Neural crest cell (in vitro differentiated cells): ENCODE measurements around the gene CACNA2D4. TPM values are rescaled to one million over a fixed set of nuclear protein-coding genes. Genes with fewer than 3 reads are reported as not detected.
A peak's percentile ranks its signal among the peaks of the same experiment; 100 is the strongest.

Source experiments
- DNase-seq: peaks from one replicate; pipeline ENCODE4 v3.0.0; 2021; ENCODE audit warnings: low read depth, mixed read lengths, low spot score
- H3K27ac Mint-ChIP-seq: one replicate; pipeline ENCODE4 v1.8.0; 2021; ENCODE audit warnings: mild to moderate bottlenecking, mixed read lengths; ENCODE audit not compliant: unreplicated experiment
- H3K27me3 Mint-ChIP-seq: 2 replicates; pipeline ENCODE4 v1.8.0; 2021; ENCODE audit warnings: low read depth, mild to moderate bottlenecking, mixed read lengths
- H3K36me3 Mint-ChIP-seq: 2 replicates; pipeline ENCODE4 v1.8.0; 2021; ENCODE audit warnings: low read depth, mild to moderate bottlenecking, mixed read lengths
- H3K4me1 Mint-ChIP-seq: 2 replicates; pipeline ENCODE4 v1.8.0; 2021; ENCODE audit warnings: mixed read lengths
- H3K4me3 Mint-ChIP-seq: one replicate; pipeline ENCODE4 v1.8.0; 2021; ENCODE audit warnings: mild to moderate bottlenecking, mixed read lengths
- H3K9me3 Mint-ChIP-seq: 2 replicates; pipeline ENCODE4 v1.8.0; 2021; ENCODE audit warnings: mixed read lengths
- CTCF ChIP-seq: fragments of 200-600 bp; sonication (generic); conservative IDR thresholded peaks from 2 replicates; pipeline ENCODE4 v1.5.0; 2021; ENCODE audit warnings: antibody characterized with exemption, mild to moderate bottlenecking
- total RNA-seq: library from RNA; stranded (reverse); gene quantifications from 2 replicates; pipeline ENCODE4 v1.2.1, GENCODE V29; 2021

The CACNA2D4 gene
- total RNA-seq, 1 donor from 2014 or later = 0.72 TPM

DNA sequence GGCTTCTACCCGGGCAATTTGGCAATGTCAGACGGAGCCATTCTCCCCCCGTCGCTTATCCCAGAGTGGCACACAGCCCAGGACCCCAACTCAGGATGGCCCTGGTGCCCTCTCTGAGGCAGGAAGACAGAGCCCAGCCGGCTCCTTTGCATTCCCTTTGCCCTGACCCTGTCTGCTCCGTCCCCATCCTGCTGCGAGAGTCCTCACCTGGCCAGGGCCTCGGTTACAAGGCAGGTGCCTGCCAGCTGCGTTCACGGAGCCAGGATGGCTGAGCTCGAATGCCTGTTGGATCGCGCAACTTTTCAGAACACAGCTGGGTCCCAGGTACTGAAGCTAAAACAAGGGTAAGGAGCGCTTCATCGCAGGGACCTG lies 79.5 kb downstream of the CACNA2D4 start:
- H3K27me3 Mint-ChIP-seq = peaks cover 3% of the 10 kb centered on the region
- peaks cover 61% of the 10 kb centered on the region for H3K4me1 Mint-ChIP-seq
- no peaks in the 10 kb centered on the region for H3K9me3 Mint-ChIP-seq
- no peak for TF ChIP-seq CTCF
- no peak for DNase-seq
- no peaks in the 10 kb centered on the region for H3K36me3 Mint-ChIP-seq
- no peak overlapping the region for H3K4me3 Mint-ChIP-seq
- peak overlapping the region; percentile 62 for H3K27ac Mint-ChIP-seq

DNA sequence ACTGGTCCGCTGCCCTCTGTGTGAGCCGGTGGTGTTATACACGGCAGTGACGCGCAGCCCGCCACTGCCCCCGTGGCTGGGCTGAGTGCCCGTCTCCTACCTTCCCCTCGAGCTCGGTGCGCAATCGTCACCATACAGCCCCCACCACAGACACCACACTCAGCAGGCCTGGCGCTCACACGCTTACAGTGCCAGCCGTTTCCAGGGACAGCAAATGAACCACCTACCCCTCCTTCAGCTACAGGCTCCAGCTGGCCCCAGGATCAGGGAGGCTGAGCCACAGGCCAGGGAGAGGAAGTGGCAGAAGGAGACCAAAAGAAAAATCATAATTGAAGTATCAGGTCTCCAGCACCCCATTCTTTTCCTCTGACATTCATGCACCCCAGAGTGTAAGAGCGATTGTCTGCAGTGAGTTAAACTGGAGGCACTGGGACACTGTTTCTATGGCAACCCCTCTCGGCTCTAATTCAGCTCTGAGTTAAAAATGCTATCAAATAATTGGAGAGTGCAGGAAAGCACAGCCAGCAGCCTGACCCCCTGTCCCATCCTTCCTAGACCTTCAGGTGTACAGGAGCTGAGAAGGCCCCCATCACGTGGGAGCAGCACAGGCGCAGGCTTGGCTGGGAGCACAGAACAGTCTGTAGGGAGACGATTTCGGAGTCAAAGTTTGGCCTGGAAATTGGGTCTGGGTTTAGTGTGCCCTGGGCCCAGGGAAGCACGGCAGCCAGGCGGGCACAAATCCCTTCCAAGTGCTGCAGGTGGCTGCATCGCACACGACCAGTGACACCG lies 80.1 kb downstream of the CACNA2D4 start:
- peak overlapping the region; percentile 60 for H3K27ac Mint-ChIP-seq
- peaks cover 59% of the 10 kb centered on the region for H3K4me1 Mint-ChIP-seq
- H3K9me3 Mint-ChIP-seq = no peaks in the 10 kb centered on the region
- H3K27me3 Mint-ChIP-seq = peaks cover 7% of the 10 kb centered on the region
- TF ChIP-seq CTCF = no peak
- peak overlapping the region; percentile 47 for H3K4me3 Mint-ChIP-seq
- DNase-seq = no peak
- no peaks in the 10 kb centered on the region for H3K36me3 Mint-ChIP-seq

- Mint-ChIP-seq H3K36me3 (no peaks in the 10 kb centered on the region), H3K4me3 (peak overlapping the region; percentile 47), H3K4me1 (peaks cover 59% of the 10 kb centered on the region), H3K27ac (peak overlapping the region; percentile 68), H3K27me3 (peaks cover 14% of the 10 kb centered on the region), H3K9me3 (no peaks in the 10 kb centered on the region)
- no peak for TF ChIP-seq CTCF
- DNase-seq = peak; percentile 22
These were observed 80.8 kb downstream of the CACNA2D4 start for GRCh38 chr12:1837541-1838204.

- no peak for TF ChIP-seq CTCF
- peaks cover 57% of the 10 kb centered on the region for H3K4me1 Mint-ChIP-seq
- no peaks in the 10 kb centered on the region for H3K9me3 Mint-ChIP-seq
- no peak for DNase-seq
- H3K4me3 Mint-ChIP-seq = no peak overlapping the region
- peaks cover 20% of the 10 kb centered on the region for H3K27me3 Mint-ChIP-seq
- H3K27ac Mint-ChIP-seq = no peak overlapping the region
- H3K36me3 Mint-ChIP-seq = no peaks in the 10 kb centered on the region
These were observed 81.5 kb downstream of the CACNA2D4 start for GRCh38 chr12:1836854-1837421.

- Mint-ChIP-seq H3K4me1 (peaks cover 51% of the 10 kb centered on the region), H3K9me3 (no peaks in the 10 kb centered on the region), H3K36me3 (no peaks in the 10 kb centered on the region), H3K27ac (no peak overlapping the region), H3K4me3 (no peak overlapping the region), H3K27me3 (peaks cover 24% of the 10 kb centered on the region)
- DNase-seq = no peak
- TF ChIP-seq CTCF = no peak
These were observed 82.1 kb downstream of the CACNA2D4 start for GRCh38 chr12:1836241-1836803.
